Suppressor macrophage treated with lipopolysaccharide for 4 hours (primary cell): ENCODE data around the gene ST6GAL2.

Source experiments
- DNase-seq: peaks from one replicate; pipeline ENCODE4 v3.0.0-alpha.2; 2020

The ST6GAL2 gene

DNA sequence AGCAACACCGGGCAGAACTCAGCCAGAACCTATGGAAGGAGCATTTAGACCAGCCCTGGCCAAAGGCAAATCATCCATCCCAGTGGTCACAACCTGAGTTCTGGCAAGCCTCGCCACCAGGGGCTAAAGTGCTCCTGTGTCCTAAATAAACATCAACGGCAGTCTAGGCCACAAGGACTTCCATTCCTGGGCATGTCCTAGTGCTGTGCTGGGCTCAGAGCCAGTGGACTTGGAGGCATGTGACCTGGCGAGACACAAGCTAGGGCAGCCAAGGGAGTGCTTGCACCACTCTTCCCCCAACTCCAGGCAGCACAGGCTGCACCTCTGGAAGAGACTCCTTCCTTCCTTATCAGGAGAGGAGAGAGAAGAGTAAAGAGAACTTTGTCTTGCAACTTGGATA lies 69.0 kb downstream of the ST6GAL2 start:
- no peak for DNase-seq

DNA sequence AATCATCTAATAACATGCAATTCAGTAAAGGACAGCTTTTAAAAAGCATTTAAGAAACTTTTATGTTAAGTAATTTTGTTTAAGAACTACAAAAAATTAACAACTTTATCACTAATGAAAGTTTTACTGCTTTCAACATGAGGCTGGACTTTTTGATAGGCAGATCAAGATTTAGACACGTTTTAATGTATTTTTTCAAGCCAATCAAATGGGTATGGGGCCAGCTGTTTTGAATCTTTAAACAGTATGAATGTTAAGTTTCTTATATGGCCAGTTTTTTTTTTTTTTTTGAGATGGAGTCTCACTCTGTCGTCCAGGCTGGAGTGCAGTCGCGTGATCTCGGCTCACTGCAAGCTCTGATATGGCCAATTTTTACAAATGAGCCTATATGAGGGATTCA lies 73.1 kb downstream of the ST6GAL2 start:
- DNase-seq: no peak

DNA sequence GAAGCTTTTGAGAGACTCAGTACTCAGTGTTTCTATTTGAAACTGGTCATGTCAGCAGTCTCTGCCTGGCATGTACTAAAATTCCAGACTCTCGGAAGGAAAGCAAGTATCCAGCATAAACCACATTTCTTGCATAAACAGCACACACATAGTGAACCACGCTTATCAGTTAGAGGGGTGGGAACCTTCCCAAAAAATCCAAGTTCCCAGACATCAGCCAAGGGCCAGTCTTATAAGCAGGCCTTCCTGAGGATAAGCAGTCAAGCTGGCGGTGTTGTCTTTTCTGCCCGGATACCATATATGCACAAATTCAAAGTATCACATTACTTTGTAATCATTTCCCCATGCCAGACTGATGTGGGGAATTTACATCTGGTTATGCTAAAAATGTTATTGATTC lies 73.6 kb downstream of the ST6GAL2 start:
- DNase-seq: no peak

DNA sequence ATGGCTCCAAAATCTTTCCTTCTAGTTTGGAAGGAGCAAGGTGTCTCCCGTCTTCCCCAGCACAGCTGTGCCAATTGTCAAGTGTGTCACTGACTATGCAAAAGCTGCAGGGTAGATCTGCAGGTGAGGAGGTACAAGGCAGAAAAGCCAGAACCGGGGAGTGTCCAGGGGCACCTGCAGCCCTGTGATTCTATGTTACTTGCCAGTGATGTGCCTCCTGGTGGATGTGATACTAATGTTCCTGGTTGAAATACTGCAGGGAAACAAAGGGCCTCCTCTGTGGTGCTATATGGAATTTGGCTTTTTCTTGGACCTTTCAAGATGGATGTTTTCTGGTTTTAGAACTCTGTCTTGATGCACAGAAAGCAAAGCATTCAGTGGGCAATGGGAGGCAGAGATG lies 80.3 kb downstream of the ST6GAL2 start:
- DNase-seq: no peak

DNA sequence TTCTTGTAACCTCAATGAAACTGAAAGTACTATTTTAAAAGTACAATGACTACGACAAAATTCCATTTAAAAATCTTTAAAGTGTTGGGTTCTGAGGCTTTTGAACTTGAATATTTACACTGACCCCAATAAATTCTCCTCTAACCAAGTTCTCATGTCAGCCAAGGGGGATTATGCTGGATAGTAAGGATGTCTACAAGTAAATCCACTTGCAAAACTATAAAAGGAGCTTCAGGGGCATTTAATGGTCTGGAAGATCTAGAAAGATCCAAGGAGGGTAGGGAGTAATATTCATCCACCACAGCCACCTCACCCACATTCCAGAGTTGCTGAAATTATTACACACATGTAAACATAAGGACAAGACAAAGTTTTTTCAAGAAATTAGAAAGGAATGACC lies 81.8 kb downstream of the ST6GAL2 start:
- DNase-seq: no peak

DNA sequence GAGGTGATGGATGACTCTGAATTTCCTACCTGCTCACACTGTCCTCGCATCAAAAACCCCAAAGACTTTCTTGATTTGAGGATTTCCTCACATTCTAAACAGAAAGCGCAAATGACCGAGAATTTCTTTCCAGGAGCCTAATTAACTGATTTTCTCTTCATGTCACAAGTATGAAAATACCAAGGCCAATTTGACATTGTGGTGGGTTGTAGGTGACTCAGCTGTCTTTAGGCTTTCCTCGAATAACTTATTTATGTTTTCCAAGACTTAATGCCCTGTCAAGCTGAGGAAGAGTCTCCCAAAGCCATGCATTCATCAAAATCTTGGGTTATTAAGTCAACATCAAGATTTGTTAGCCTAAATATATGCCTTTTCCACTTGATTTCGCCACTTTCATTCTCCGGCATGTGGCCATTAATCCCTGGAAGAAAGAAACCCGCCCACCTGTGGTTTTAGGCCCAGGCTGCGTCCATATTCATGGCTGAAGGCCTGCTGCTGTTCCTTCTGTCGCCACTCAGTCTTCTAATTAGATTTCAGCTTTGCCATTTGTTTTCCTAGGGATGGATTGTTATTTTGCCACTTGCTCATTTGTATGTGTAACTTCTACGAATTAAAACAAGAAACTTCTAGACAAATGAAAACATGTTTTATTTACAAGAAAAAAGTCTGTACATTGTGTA lies 84.9 kb downstream of the ST6GAL2 start:
- DNase-seq: no peak

DNA sequence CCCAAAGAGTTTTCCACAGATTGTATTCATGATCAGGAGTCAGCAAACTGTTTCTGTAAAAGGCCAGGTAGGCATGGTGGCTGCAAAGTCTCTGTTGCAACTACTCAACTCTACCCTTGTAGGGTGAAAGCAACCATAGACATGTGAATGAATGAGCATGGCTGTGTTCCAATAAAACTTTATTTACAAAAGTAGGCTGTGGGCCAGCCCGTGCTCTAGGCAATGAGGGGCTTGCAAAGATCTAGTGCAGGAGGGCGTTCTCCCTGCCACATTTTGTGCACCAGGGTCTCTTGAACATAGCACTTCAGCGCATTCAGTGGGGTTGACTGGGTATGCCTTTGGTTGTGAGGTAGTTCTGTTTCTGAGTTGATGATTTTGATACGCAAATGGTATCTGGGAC lies 85.8 kb downstream of the ST6GAL2 start:
- DNase-seq: no peak

DNA sequence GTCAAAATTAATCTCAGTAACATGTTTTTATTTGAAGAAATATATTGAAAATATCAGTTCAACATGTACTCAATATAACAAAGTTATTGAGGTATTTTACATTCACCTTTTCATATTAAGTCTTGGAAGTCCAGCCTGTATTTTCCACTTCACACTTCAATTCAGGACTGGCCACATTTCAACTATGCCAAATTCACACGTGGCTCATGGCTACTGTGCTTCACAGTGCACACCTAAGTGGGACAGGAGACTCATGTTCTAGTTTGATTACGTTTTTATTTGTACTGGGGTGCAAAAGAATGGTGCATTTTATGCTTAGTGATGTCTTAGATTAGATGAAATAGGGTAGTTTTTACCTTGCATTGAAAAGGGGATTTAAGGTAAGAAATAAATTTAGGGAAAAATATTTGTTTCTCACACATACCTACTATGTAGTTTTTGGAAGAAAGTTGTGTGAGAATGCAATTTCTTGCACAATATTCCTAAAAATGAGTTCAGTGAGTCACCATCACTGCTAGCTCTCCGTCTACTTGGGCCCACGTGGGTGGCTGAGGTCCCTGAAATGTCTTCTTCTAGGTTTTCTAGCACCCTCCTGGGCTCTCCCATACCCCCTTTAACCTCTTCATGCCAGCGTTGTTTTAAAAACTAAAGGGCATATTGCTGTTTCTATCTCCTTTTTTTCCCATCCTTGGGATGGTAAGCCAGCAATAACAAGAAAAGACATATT lies 87.0 kb downstream of the ST6GAL2 start:
- no peak for DNase-seq

DNA sequence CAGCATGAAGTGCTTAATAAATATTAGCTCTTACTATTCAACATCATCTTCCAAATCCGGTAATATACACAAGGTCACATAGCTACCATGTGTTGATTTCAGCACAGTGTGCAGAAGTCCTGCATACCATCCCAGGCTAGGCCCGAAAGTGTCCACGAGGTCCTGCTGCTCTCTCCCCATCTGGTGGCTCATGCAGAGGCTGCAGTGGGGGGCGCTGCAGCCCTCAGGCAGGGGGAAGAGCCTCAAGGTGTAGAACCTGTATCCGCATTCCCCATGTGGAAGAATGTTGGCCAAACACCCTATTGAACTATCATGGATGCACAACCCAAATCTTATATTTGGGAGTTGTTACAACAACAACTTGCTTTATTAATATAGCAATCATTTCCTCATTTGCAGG lies 88.5 kb downstream of the ST6GAL2 start:
- DNase-seq: no peak

DNA sequence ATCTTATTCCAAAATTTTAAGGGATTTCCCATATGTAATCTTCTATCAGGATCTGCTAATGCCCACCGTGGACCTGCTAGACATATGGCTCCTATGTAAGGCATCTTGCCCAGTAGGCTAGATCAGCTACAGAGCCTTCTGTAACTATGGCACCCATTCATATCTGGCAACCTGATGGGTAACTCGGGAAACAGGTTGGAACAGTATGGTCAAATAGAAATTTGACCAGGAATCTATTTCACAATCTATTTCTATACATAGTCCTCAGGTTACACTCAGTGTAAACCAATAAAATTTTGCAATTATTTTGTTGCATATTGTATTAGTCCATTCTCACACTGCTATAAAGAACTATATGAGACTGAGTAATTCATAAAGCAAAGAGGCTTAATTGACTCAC lies 93.3 kb downstream of the ST6GAL2 start:
- no peak for DNase-seq

DNA sequence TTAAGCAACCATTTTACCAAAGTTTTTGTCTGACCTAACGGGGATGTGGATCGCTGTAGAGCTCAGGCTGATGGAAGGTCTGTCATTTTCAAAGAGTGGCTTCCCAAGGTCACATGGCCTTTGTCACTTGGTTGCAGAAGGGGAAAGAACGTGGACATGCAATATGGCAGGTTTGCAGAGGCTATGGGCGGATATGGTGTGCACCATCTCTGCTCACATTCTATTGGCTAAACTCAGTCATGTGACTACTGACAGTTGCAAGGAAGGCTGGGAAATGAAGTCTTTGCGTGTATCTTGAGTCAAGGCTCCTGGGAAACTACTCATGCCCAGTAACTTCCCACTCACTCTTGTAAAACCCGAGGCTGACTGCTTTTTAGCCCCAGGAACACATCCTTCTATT lies 96.8 kb downstream of the ST6GAL2 start:
- DNase-seq: no peak

DNA sequence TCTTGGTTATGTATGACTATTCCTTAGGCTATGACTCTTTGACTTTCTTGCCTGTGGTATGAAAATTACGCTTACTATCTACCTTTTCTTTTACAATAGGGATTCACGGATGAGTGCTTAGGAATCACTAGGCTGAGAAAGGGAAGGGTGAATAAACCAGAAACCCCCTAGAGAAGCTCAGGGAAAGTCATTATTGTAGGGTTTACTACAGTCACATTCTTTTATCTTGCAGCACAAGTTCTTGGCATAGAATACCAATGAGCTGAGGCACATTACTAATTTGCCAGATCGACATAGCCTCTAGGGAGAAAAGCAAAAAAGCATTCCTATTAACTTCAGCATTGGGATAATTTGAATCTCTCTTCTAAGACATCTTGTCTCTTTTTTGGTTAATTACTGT lies 103.3 kb downstream of the ST6GAL2 start:
- DNase-seq: no peak

DNA sequence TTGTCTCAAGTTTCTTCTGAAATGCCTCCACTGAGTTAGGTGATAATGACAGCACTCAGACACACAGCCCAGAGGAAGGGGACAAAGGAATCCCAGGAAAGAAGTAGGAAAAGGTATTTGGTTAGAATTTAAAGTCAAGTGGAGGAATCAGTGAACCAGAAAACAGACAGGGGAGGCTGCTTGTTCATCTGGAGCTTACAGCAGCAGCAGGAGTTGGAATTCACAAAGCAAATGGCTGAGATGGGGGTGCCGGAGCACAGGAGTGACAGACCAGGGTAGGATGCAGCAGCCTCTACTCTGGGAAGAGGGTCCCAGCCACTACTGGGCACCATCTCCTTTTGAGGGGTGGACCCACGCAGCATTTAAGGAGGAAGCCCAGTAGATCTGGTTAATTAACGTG lies 104.8 kb downstream of the ST6GAL2 start:
- DNase-seq: no peak

DNA sequence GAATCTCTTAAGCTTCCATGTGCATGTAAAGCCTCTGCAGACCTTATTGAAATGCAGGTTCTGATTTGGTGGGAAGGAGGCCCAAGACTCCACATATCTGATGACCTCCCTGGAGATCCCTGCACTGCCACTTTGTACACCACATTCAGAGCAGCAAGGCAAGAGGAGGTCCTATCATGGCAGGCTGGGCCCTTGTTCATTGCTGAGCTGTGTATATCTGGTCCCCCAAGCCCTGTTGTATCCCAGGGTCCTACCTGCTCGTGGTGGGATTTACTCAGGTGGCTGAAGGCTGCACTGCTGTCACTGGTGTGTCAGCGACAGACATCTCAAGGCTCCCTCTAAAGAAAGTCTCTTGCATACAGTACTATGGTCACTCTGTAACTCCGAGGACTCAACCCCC lies 114.2 kb downstream of the ST6GAL2 start:
- DNase-seq: no peak

DNA sequence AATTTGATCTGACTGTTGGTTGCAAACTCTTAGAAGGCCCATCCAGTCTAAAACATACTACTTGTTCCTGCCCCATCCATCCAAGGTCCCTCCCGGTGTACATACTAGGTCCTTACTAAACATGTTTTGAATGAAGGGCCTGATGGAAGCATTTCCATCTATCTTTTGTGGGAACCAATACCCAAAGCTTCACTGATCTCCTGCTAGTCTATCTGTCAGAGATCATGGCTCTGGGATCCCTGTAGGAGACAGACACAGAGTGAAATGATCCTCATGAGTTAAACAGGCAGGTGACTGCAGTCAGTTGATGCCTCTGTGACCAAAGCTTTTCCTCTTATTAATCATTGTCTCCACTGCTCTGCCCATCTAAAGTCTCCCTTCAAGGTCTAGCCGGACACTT lies 115.0 kb downstream of the ST6GAL2 start:
- DNase-seq: no peak

DNA sequence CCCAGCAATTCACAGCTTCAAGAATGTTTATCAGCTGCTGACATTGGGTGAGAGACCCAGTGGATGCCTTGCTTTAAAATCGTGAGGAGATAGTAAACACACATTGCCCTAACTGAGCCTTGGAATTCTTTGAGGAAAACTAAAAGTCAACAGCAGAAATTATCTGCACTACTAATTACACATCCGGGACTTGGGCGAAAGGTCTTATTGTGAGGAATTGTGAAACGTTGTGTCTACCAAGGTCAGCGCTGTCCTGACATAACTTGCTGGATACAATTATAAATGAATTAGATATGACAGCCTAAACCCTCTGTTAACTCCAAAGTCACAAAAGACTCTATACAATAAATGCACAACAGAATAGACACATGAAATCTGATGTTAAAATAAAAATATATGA lies 121.4 kb downstream of the ST6GAL2 start:
- DNase-seq: no peak

DNA sequence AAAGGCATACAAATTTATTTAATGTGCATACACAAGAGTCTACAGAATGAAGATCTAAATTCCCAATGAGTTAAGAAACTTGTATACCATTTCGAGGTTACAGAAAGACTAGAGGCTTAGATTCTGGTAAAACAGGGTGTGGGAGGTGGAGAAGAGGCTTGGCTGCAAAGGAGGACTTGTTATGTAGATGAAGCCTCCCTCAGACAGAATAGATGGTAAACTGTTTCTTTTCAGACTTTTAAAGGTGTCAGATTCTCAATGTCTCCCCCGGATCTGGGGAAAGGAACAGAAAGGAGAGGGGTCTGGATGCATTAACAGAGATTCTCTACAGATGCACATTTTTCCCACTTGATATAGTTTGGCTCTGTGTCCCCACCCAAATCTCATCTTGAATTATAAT lies 126.0 kb downstream of the ST6GAL2 start:
- no peak for DNase-seq

DNA sequence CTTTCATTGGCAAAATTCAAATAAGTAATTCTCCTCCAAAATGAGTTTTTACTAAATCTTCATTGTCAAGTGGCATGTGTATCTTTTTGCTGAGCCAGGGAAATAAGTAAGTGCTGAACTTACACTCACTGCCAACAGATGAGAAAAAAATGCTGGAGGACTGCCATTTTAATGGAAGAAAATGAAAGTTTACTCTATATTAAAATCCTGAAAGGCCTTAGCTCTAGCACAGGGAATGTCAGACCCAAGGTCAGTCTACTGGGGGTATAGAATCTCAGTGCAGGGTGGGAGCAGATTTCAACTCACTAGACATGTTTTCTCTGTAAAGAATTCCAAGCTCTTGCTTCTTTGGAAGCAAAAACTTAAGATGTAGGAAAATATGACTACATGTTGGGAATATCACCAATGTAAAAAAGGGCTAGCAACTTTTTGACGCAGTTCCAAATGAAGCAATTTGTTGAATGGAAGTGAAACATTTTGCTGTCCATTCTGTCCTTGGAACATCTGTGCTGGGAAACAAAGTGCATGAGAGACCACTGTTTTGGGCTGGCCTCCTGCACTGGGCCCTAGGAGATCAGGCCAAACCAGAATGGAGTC lies 127.0 kb downstream of the ST6GAL2 start:
- no peak for DNase-seq
